NB4 (cell line): ENCODE results near the gene STOML1.
A peak's percentile ranks its signal among the peaks of the same experiment; 100 is the strongest.
"Not testable (repeated sequence)": the region's sequence is repeated elsewhere in the genome, so short reads cannot be mapped to it uniquely, and the experiment has no call there.

Experiments used
- DNase-seq: peaks from one replicate; pipeline ENCODE4 v3.0.0; 2010; ENCODE audit warnings: low read depth
- H3K4me3 ChIP-seq: one replicate; pipeline ENCODE4 v1.5.1; 2011; ENCODE audit warnings: mild to moderate bottlenecking, low read depth, low read length, moderate library complexity
- CTCF ChIP-seq: IDR thresholded peaks from one replicate; pipeline ENCODE4 v1.5.1; 2012; ENCODE audit warnings: low read depth, low read length
- MAX ChIP-seq: IDR thresholded peaks from 2 replicates; pipeline ENCODE4 v1.6.1; 2011; ENCODE audit warnings: low read depth, low read length
- MYC ChIP-seq: IDR thresholded peaks from 2 replicates; pipeline ENCODE4 v1.6.1; 2011; ENCODE audit warnings: low read depth, low read length
- POLR2A ChIP-seq: IDR thresholded peaks from 2 replicates; pipeline ENCODE4 v1.6.1; 2011; ENCODE audit warnings: mild to moderate bottlenecking; ENCODE audit not compliant: insufficient read length; ENCODE audit errors: extremely low read depth

The STOML1 gene

GRCh38 chr15:73962433-73962832, 29.7 kb downstream of the STOML1 start:
- no peak for TF ChIP-seq MYC
- no peak for TF ChIP-seq MAX
- no peak for TF ChIP-seq CTCF
- no peak for TF ChIP-seq POLR2A
- no peak for DNase-seq
- no peak overlapping the region for H3K4me3 ChIP-seq

GRCh38 chr15:73960472-73961070, 31.5 kb downstream of the STOML1 start:
- H3K4me3 ChIP-seq, DNase-seq: not testable (repeated sequence)

- no peak for DNase-seq
- TF ChIP-seq MYC (no peak), POLR2A (no peak), MAX (no peak), CTCF (no peak)
- H3K4me3 ChIP-seq: no peak overlapping the region
Measured at GRCh38 chr15:73959801-73960200, 32.3 kb downstream of the STOML1 start.

- no peak for TF ChIP-seq CTCF
- TF ChIP-seq MAX: 0 out of 2 replicates have a peak, but pooled peaks have one; percentile 40
- DNase-seq: peak; percentile 62
Measured at GRCh38 chr15:73959012-73959581, 33.0 kb downstream of the STOML1 start.

GRCh38 chr15:73957785-73958184, 34.3 kb downstream of the STOML1 start:
- no peak overlapping the region for H3K4me3 ChIP-seq
- no peak for DNase-seq
- TF ChIP-seq MYC (no peak), MAX (no peak), POLR2A (no peak), CTCF (no peak)

More at GRCh38 chr15:73959012-73959581, 33.0 kb downstream of the STOML1 start:
- no peak overlapping the region for H3K4me3 ChIP-seq

GRCh38 chr15:73957276-73957675, 34.8 kb downstream of the STOML1 start:
- H3K4me3 ChIP-seq: no peak overlapping the region
- TF ChIP-seq MYC: 0 out of 2 replicates have a peak, but pooled peaks have one; percentile 25
- no peak for TF ChIP-seq POLR2A
- peak; percentile 54 for TF ChIP-seq MAX
- DNase-seq: peak; percentile 52

- TF ChIP-seq CTCF (no peak), MYC (no peak), MAX (no peak), POLR2A (no peak)
- DNase-seq: peak; percentile 74
- no peak overlapping the region for H3K4me3 ChIP-seq
Measured at GRCh38 chr15:73956743-73957135, 35.4 kb downstream of the STOML1 start.
